GM23248 (cell line): ENCODE measurements around the gene PKIG.

Experiments
- EZH2 ChIP-seq: fragments of 200-600 bp; sonication (generic); IDR thresholded peaks from 2 replicates; pipeline ENCODE4 v1.6.1; 2018; ENCODE audit warnings: antibody characterized with exemption, mild to moderate bottlenecking; ENCODE audit not compliant: insufficient read depth, poor library complexity, severe bottlenecking
- EZH2phosphoT487 ChIP-seq: fragments of 200-600 bp; sonication (generic); IDR thresholded peaks from 2 replicates; pipeline ENCODE4 v1.6.1; 2018; ENCODE audit warnings: antibody characterized with exemption, moderate library complexity, mild to moderate bottlenecking, low read depth; ENCODE audit not compliant: insufficient read depth

DNA sequence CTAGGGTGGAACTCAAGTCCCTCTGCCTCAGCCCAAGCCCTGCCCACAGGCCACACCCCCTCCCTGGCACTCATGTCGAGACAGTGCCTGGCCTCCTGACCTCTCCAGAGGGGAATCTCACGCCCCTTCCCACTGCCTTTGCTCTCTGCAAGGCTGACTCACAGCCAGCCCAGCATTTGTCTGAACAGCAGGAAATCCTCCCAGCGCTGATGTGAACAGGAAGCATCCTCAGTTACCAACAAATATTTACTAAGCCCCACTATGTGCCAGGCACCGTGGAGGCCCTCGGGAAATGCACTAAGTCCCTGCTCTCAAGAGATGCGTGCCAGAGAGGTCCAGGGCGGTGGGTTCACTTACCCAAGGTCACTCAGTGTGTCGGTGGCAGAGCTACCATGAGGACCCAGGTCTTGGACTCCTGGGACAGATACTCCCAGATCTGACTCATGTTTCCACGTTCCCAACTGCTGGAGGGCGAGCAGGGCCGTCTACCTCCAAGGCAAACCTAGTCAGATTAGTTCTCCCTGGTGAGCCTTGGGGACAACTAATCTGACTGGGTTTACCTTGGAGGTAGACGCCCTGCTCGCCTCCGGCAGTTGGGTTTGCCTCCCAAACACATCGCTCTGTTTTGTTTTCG is 61.3 kb downstream of the PKIG start:
- TF ChIP-seq EZH2, result no peak
- no peak for TF ChIP-seq EZH2phosphoT487
